GM12891 (cell line): ENCODE measurements around the gene SLC38A11.

Source experiments
- POLR2A ChIP-seq: IDR thresholded peaks from 2 replicates; pipeline ENCODE4 v1.6.1; 2011; ENCODE audit warnings: low read depth, low read length, control low read depth
- TAF1 ChIP-seq: IDR thresholded peaks from 2 replicates; pipeline ENCODE4 v1.6.1; 2011; ENCODE audit warnings: low read depth, low read length, control low read depth

DNA sequence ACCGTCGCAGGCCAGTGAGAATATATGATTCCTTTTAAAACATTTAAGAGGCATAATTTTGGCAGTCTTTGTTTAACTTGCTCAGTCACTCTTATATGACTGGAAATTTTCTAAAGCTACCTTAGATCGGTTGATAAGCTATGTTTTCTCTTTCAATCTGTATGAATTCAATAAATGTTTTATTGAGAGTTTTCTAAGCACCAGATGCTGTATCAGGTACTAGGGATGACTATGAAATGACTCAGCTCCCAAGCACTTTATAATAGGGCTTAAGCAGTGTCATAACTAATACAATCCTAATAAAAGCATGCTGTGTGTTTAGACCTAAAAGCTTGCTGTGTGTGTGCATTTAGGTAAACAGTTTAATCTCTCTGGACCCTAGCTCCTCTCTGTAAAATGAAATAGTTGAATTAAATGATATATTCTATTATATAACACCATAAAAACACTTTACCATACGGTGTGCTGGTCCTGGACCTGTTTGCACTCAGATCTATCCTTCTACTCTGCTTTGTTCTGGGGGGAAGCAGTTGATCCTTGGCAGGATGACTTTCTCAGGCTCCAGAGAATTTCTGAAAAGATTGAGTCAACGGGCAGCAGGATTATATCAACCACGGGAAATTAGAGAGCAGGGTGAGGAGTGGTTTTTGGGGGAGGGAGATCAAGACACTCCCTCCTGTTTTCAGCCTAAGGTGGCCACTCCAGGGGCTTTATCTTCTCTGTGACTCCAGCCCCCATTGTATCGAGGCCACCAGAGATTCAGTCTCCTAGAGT is 26.1 kb upstream of the SLC38A11 start:
- TF ChIP-seq TAF1 (no peak), POLR2A (no peak)
